ENCODE measurements around the gene WBP4. TPM values are rescaled to one million over a fixed set of nuclear protein-coding genes. Genes with fewer than 3 reads are reported as not detected.

Gene WBP4
- polyA plus RNA-seq, 1 experiment, result 18.3 TPM

DNA sequence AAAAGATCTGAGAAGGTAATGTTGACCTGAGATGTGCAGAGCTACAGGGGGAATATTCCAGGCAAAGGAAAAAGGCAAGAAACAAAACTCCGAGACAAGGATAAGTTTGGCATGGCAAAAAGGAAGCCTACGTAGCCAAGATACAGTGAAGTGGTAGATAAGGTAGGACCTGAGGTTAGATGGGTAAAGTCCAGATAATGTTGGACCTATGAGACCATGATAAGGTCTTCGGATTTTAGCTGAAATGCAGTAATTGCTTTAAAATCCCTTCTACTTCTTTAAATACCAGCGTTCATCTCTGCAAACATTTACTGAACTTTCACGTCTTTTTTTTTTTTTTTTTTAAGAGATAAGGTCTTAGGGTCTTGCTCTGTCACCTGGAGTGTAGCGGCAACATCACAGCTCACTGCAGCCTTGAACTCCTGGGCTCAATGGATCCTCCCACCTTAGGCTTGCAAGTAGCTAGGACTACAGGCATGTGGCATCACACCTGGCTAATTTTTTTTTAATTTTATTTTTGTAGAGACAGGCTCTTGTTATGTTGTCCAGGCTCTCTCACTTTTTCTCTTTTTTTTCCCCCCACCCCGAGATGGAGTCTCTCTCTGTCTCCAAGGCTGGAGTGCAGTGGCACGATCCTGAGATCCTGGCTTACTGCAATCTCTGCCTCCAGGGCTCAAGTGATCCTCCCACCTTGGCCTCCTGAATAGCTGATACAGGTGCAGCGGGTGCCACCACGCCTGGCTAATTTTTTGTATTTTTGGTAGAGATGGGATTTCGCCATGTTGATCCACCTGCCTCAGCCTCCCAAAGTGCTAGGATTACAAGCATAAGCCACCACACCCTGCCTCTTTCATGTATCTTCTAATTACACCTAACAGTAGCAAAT is 4.2 kb upstream of the WBP4 start:
- ChIA-PET CTCF (interaction anchor here (0.5 to 0.9 kb wide), 5 partner anchors 38 to 374 kb away, joined by 3 to 11 read pairs (median 3); partner anchors contain the start of gene ELF1), POLR2A (no interaction called here)
- no peak for DNase-seq (ENCODE audit: low read depth, low spot score)

GRCh38 chr13:41058295-41059070 is 2.8 kb upstream of the WBP4 start:
- POLR2A ChIA-PET, result no interaction called here
- H3K27me3 ChIP-seq (ENCODE audit: control insufficient read depth, insufficient read depth, low read length), result no peaks in the 10 kb centered on the region
- DNase-seq (ENCODE audit: low read depth, low spot score), result no peak
- no peaks in the 10 kb centered on the region for H3K9me3 ChIP-seq (ENCODE audit: control insufficient read depth, insufficient read depth, low read length)
- peak overlapping the region; percentile 91 for H3K4me3 ChIP-seq (ENCODE audit: low read depth, low read length)
- H3K27ac ChIP-seq (ENCODE audit: low read depth, low read length), result no peak overlapping the region
- CTCF ChIA-PET, result no interaction called here
- TF ChIP-seq CTCF (IDR thresholded peaks at IDR 0.05; ENCODE audit: low read depth, low read length), result no peak

More for the DNA sequence above, 4.2 kb upstream of the WBP4 start:
- Histone ChIP-seq H3K4me3 (ENCODE audit: low read depth, low read length) (no peak overlapping the region), H3K27me3 (ENCODE audit: control insufficient read depth, insufficient read depth, low read length) (no peaks in the 10 kb centered on the region), H3K9me3 (ENCODE audit: control insufficient read depth, insufficient read depth, low read length) (no peaks in the 10 kb centered on the region), H3K27ac (ENCODE audit: low read depth, low read length) (no peak overlapping the region)
- TF ChIP-seq CTCF (IDR thresholded peaks at IDR 0.05; ENCODE audit: low read depth, low read length), result no peak

DNA sequence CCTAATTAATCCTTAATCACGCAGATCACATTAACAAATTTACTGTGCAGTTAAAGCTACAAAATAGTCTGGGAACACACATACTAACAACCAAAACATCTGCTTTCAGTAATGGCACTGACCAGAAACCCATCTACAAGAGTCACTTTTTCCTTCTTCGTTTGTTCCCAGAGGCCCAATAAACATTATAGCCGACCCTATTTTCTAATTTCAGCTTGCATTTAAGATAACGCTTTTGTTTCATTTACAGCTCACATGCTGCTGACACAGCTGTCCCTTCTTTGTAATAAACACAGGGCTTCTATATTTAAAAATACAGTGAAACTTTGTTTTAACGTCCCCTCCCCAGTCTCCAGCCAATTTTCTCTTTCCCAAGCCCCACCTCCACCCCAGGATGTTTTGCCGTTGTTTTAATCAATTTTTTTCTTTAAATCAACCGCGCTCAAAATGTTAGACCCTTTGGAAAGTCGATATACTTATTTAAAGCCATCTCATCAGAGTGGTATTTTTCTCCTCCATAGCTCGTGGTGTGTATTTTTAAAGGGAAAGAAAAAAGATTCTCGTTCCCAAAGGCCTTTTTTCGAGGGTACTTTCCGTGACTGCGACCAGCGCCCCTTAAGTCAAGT is 1.7 kb upstream of the WBP4 start:
- TF ChIP-seq CTCF (IDR thresholded peaks at IDR 0.05; ENCODE audit: low read depth, low read length), result no peak
- Histone ChIP-seq H3K4me3 (ENCODE audit: low read depth, low read length) (peak overlapping the region; percentile 91), H3K27ac (ENCODE audit: low read depth, low read length) (peak overlapping the region; percentile 97), H3K9me3 (ENCODE audit: control insufficient read depth, insufficient read depth, low read length) (no peaks in the 10 kb centered on the region), H3K27me3 (ENCODE audit: control insufficient read depth, insufficient read depth, low read length) (no peaks in the 10 kb centered on the region)
- ChIA-PET CTCF (interaction anchor here (0.8 to 1.2 kb wide), 2 partner anchors 45 to 72 kb away, joined by 3 to 4 read pairs; no protein-coding TSS in a partner anchor), POLR2A (no interaction called here)
- no peak for DNase-seq (ENCODE audit: low read depth, low spot score)

- H3K4me3 ChIP-seq (ENCODE audit: low read depth, low read length), result peak overlapping the region; percentile 91
- ChIA-PET POLR2A (interaction anchor here (0.7 to 1.7 kb wide), 6 partner anchors 69 to 724 kb away, joined by 3 to 5 read pairs (median 3); no protein-coding TSS in a partner anchor), CTCF (interaction anchor here (0.7 to 1.5 kb wide), 4 partner anchors 46 to 86 kb away, joined by 3 to 4 read pairs (median 4); no protein-coding TSS in a partner anchor)
- peak; percentile 36 for TF ChIP-seq CTCF (IDR thresholded peaks at IDR 0.05; ENCODE audit: low read depth, low read length)
- H3K27me3 ChIP-seq (ENCODE audit: control insufficient read depth, insufficient read depth, low read length), result no peaks in the 10 kb centered on the region
- H3K9me3 ChIP-seq (ENCODE audit: control insufficient read depth, insufficient read depth, low read length), result no peaks in the 10 kb centered on the region
- peak; percentile 55 for DNase-seq (ENCODE audit: low read depth, low spot score)
- peak overlapping the region; percentile 97 for H3K27ac ChIP-seq (ENCODE audit: low read depth, low read length)
These were observed 1.1 kb upstream of the WBP4 start for GRCh38 chr13:41060082-41060723.
